Measurements from ENCODE around the gene PLA2G2F.

The PLA2G2F gene

DNA sequence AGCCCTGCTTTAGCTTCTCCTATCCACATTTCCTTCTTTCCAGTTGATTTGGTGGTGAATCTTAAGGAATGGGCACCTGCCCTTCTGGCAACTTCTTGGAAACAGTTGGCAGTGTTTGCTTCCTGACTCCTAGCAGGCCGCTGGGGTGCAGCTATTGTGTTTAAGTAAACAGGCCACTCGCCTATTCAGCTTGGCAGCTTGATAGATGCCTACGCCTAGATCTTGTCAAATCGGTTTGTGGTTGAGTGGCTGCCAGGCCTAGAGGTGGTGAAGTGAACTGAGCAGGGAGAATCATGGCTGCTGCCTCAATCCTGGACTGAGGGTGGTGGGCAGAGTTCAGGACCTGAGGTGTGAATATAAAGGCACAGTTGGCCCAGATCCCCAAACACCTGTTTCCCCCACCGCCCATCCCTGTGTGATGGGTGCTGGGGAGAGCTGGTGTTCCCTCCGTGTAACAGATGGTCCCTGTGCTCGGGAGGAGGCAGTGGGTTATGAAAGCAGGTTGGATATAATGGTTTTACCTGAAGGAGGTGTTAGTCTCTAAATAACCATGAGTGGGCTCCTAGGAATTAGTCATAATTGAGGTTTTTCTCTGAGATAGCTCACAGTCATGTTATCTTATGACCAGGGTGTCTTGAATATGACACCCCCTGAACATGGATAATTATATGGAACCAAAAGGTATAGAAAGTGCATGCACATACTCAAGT is 48.1 kb downstream of the PLA2G2F start:
- DNase-seq (ENCODE audit: low read depth), result no peak
- H3K4me3 ChIP-seq (ENCODE audit: low read length), result no peak overlapping the region
- TF ChIP-seq, protein P1, sequence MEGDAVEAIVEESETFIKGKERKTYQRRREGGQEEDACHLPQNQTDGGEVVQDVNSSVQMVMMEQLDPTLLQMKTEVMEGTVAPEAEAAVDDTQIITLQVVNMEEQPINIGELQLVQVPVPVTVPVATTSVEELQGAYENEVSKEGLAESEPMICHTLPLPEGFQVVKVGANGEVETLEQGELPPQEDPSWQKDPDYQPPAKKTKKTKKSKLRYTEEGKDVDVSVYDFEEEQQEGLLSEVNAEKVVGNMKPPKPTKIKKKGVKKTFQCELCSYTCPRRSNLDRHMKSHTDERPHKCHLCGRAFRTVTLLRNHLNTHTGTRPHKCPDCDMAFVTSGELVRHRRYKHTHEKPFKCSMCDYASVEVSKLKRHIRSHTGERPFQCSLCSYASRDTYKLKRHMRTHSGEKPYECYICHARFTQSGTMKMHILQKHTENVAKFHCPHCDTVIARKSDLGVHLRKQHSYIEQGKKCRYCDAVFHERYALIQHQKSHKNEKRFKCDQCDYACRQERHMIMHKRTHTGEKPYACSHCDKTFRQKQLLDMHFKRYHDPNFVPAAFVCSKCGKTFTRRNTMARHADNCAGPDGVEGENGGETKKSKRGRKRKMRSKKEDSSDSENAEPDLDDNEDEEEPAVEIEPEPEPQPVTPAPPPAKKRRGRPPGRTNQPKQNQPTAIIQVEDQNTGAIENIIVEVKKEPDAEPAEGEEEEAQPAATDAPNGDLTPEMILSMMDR (conservative IDR thresholded peaks at IDR 0.05; ENCODE audit: low read depth, low read length), result no peak

DNA sequence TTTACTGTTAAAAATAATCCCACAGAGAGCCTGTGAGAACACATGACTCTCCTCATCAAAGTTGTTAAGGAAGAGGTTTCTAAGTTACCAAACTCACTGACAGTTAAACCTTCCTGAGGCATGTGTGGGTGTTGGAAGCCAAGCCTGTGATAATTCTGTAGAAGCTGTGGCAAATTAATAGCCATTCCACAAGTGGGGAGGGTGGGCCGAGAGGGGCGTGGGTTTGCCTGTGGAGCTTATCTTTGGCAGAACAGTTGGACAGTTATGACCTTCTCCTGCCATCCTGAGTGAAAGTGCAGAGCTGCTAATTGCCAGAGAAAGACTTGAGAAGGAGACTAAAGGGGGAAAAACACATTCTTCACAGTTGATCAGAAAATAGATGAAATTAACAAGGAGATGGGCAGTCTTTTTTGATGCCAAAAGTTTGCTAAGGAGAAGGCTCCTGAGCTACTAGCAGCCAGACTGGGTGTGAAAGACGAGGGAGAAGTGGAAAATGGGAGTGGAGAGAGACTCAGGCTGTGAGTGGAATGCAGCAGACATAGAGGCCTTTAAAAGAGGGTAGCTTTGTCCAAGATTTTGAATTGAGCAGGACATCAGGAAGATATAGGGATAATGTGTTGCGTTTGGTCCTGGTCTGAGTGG is 48.8 kb downstream of the PLA2G2F start:
- TF ChIP-seq, protein P1 (conservative IDR thresholded peaks at IDR 0.05; ENCODE audit: low read depth, low read length), result no peak
- H3K4me3 ChIP-seq (ENCODE audit: low read length), result no peak overlapping the region
- DNase-seq (ENCODE audit: low read depth), result no peak

DNA sequence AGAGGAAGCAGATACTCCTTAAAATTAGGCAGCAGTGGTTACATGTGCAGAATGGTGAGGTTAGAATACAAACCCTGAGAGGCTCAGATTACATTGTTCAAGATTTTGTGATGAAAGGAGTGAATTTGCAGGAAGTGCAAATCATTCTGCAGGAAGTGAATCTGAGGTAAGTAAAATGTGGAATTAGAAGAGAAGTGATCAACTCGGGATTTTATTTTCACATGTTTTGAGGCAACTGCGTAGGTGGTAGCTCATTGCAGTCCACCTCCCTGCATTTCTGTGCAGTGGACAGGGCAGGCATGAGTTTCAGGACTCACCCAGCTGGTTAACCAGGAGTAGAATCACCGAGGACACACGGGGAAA is 49.3 kb downstream of the PLA2G2F start:
- H3K4me3 ChIP-seq (ENCODE audit: low read length), result no peak overlapping the region
- no peak for DNase-seq (ENCODE audit: low read depth)
- TF ChIP-seq, protein P1 (conservative IDR thresholded peaks at IDR 0.05; ENCODE audit: low read depth, low read length), result no peak

DNA sequence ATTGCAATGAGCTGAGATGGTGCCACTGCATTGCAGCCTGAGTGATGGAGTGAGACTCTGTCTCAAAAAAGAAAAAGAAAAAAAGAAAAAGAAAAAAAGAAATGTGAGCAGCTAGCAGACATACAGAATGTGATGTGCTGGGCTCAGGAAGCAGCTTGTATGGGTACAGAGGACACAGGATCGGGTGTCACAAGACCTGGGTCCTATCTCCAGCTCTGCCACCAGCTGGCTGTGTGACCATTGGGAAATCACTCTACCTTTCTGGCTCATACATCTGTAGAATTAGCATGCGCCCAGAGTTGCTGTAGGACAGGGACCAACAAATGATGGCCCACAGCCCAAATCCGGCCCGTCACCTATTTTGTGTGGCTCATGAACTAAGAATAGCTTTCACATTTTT is 50.5 kb downstream of the PLA2G2F start:
- no peak for DNase-seq (ENCODE audit: low read depth)
- TF ChIP-seq, protein P1 (conservative IDR thresholded peaks at IDR 0.05; ENCODE audit: low read depth, low read length), result no peak

DNA sequence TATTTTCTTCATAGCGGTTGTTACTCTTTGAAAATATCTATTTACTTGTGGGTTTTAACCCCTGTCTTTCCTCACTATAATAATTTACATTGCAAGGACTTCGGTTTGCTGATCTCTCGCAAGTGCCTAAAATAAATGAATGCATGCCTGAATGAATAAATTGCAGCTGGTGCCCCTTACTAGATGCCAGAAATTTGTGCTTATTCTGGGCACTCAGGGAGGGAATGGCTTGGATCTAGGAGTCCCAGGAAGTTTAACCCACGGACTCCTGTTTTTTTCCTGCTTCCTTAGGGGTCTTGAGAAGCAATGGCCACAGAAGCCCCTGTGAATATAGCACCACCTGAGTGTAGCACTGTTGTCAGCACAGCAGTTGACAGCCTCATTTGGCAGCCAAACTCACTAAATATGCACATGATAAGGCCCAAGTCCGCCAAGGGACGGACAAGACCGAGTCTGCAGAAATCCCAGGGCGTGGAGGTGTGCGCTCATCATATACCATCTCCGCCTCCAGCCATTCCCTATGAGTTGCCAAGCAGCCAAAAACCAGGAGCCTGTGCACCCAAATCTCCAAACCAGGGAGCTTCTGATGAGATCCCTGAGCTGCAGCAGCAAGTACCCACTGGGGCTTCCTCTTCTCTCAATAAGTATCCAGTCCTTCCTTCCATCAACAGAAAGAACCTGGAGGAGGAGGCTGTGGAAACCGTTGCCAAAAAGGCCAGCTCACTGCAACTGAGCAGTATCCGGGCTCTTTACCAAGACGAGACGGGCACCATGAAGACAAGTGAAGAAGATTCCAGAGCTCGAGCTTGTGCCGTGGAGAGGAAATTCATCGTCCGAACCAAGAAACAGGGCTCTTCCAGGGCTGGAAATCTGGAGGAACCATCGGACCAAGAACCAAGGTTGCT is 51.4 kb downstream of the PLA2G2F start:
- DNase-seq (ENCODE audit: low read depth), result no peak
- H3K4me3 ChIP-seq (ENCODE audit: low read length), result no peak overlapping the region
- TF ChIP-seq, protein P1 (conservative IDR thresholded peaks at IDR 0.05; ENCODE audit: low read depth, low read length), result no peak

More for the DNA sequence above, 50.5 kb downstream of the PLA2G2F start:
- H3K4me3 ChIP-seq (ENCODE audit: low read length), result no peak overlapping the region

DNA sequence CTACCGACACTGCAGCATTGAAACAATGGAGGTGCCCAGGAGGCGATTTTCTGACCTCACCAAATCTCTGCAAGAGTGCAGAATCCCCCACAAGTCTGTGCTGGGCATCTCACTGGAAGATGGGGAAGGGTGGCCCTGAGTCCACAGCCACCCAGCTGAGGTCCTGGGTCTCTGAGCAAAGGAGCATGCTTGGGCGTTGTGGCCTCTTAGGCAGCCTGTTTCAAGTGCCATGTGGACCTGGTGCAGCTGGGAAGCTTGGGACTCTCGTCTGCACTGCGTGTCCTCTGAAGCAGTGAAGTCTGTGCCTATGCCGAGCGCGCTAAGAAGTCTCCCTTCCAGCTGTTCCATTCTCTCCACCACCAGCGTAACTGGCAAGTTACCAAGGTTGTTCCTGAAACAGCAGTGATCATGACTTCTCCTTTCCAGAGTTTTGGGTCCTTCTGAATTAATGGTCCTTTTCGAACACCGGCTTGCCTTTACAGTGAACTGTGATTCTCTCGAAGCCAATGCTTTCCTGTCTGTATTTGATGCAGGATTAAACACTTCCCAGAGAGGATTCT is 52.2 kb downstream of the PLA2G2F start:
- TF ChIP-seq, protein P1 (conservative IDR thresholded peaks at IDR 0.05; ENCODE audit: low read depth, low read length), result no peak
- DNase-seq (ENCODE audit: low read depth), result no peak
- H3K4me3 ChIP-seq (ENCODE audit: low read length), result no peak overlapping the region

Data from retinal pigment epithelial cell (primary cell).